Stomach (tissue), 9 donors: ENCODE results near the gene POLH. TPM values are rescaled to one million over a fixed set of nuclear protein-coding genes. Genes with fewer than 3 reads are reported as not detected.
"Not testable (repeated sequence)": the region's sequence is repeated elsewhere in the genome, so short reads cannot be mapped to it uniquely, and the experiment has no call there.

Source experiments
- DNase-seq, 2 donors: peaks; one replicate each; pipeline versions ENCODE4 v3.0.0 to v3.0.0-alpha.2; 2013 to 2019
- H3K27ac ChIP-seq, 5 donors: fragments of 200-600 bp in 4 of 5; sonication (generic) in 4 of 5; one replicate each; pipeline ENCODE4 v1.5.1; 2013 to 2019; ENCODE audit warnings: mild to moderate bottlenecking in 1 of 5, moderate library complexity in 1 of 5
- H3K27me3 ChIP-seq, 3 donors: fragments of 200-600 bp; sonication (generic); one replicate each; pipeline ENCODE4 v1.5.1; 2017 to 2019; ENCODE audit warnings: mixed run types in 1 of 3
- H3K36me3 ChIP-seq, 4 donors: fragments of 200-600 bp; sonication (generic); 1 replicate in 3 of 4; 2 replicates in 1 of 4; pipeline ENCODE4 v1.5.1; 2016 to 2019
- H3K4me1 ChIP-seq, 4 donors: fragments of 200-600 bp; sonication (generic); one replicate each; pipeline ENCODE4 v1.5.1; 2016 to 2019
- H3K4me3 ChIP-seq, 4 donors: fragments of 200-600 bp; sonication (generic) in 3 of 4; one replicate each; pipeline ENCODE4 v1.5.1; 2016 to 2019; ENCODE audit warnings: mild to moderate bottlenecking in 1 of 4
- H3K9me3 ChIP-seq, 4 donors: fragments of 200-600 bp; sonication (generic); one replicate each; pipeline ENCODE4 v1.5.1; 2016 to 2019
- EP300 ChIP-seq: sonication (generic); formaldehyde crosslinking; IDR thresholded peaks from one replicate; pipeline ENCODE4 v1.6.1; 2017; ENCODE audit warnings: antibody characterized with exemption
- POLR2A ChIP-seq, 4 donors: fragments of 450-650 bp; IDR thresholded peaks; one replicate each; pipeline ENCODE4 v1.6.1; 2016; ENCODE audit warnings: antibody characterized with exemption in 4 of 4, control low read depth in 2 of 4, mild to moderate bottlenecking in 1 of 4, moderate library complexity in 1 of 4
- POLR2AphosphoS5 ChIP-seq, 3 donors: sonication (generic); formaldehyde crosslinking; IDR thresholded peaks; one replicate each; pipeline ENCODE4 v1.6.1; 2016; ENCODE audit warnings: antibody characterized with exemption in 3 of 3
- WGBS, 5 donors: extraction: QIAGEN DNeasy Blood & Tissue Kit in 3 of 5; methylation state at CpG; one replicate each; pipeline versions ENCODE4 v1.1.5 to v1.1.7; 2013 to 2018; 5-methylcytosine and 5-hydroxymethylcytosine counted together
- intact Hi-C: fragments of 100-400 bp; cut with DNase I; formaldehyde crosslinking; loops from one replicate; pipeline ENCODE4 v1.15.1; 2023; ENCODE audit warnings: low total_unique reads
- polyA plus RNA-seq, 3 donors: library from polyadenylated mRNA; stranded (reverse); fragments of 200-250 nt; gene quantifications; one replicate each; pipeline ENCODE4 v1.2.3, GENCODE V29; 2013
- total RNA-seq, 5 donors: library from RNA; depleted of rRNA; stranded (reverse); fragments of >200 nt; gene quantifications; one replicate each; pipeline versions ENCODE4 v1.1.0 to v1.2.3, GENCODE V29; 2014 to 2016
- TF ChIP-seq, protein P1 (sequence below), 7 experiments: fragments of 450-650 bp in 4 of 7; fragments of 200-600 bp in 3 of 7; sonication (generic) in 3 of 7; IDR thresholded peaks; one replicate each; pipeline ENCODE4 v1.5.1; 2016 to 2019; ENCODE audit warnings: antibody characterized with exemption in 7 of 7, control low read depth in 2 of 7, mild to moderate bottlenecking in 1 of 7
- donor health status: healthy with polysubstance abuse.
- donor health status: Bipolar disorder and iron deficiency.
- donor health status: healthy.

Gene POLH
- total and polyA plus RNA-seq, 8 donors: 1.8 to 47.8 (median 6.8) TPM

DNA sequence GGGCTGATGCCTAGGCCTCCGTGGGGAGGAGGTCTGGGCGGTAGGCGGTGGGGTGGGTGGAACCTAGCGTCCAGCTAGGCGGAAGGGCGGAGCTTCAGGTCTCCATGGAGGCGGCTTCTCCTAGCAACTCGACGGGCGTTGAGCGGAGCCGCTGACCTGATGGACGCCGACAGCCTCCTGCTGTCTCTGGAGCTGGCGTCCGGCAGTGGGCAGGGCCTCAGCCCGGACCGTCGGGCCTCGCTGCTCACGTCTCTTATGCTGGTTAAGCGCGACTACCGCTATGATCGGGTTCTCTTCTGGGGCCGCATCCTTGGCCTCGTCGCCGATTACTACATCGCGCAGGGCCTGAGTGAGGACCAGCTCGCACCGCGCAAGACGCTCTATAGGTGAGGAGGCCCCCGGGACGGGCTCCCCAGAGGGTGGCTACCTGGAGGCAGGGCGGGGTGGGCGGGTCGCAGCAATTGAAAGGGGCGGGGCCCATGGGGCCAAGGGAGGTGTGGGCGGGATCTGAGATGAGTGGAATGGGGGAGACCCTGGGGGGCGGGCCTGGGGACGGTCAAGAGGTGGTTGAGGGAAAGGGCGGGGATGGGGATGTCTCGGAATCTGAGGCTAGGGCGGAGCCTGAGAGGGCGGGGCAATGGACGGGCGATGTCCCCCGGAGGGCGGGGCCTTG lies 69.1 kb downstream of the POLH start, which contains the start of gene RSPH9:
Gene RSPH9 (plus strand): TSS at position 97 of the 673 bp plus-strand sequence. CDS start 63 bp downstream, at position 160.
- WGBS, 5 donors: 4 to 12% (median 7%) methylated on average over 33 to 52 of the region's 52 CpGs
- Histone ChIP-seq H3K4me1 (peaks cover 8 to 33% (median 20%) of the 10 kb centered on the region in 4 donors), H3K4me3 (peak within 1 kb of the TSS; percentile 47 to 54 (median 50)), H3K27ac (peak within 1 kb of the TSS; percentile 29 to 67 (median 59)), H3K27me3 (no peaks in the 10 kb centered on the region), H3K9me3 (no peaks in the 10 kb centered on the region), H3K36me3 (peaks cover 12 to 32% (median 26%) of the 10 kb centered on the region in 4 donors)
- intact Hi-C loops: no loop called here
- DNase-seq: peak; percentile 63 to 92
- TF ChIP-seq EP300 (no peak), POLR2AphosphoS5 (IDR thresholded peaks at IDR 0.05) (no peak), POLR2A (IDR thresholded peaks at IDR 0.05) (no peak)
- TF ChIP-seq, protein P1, sequence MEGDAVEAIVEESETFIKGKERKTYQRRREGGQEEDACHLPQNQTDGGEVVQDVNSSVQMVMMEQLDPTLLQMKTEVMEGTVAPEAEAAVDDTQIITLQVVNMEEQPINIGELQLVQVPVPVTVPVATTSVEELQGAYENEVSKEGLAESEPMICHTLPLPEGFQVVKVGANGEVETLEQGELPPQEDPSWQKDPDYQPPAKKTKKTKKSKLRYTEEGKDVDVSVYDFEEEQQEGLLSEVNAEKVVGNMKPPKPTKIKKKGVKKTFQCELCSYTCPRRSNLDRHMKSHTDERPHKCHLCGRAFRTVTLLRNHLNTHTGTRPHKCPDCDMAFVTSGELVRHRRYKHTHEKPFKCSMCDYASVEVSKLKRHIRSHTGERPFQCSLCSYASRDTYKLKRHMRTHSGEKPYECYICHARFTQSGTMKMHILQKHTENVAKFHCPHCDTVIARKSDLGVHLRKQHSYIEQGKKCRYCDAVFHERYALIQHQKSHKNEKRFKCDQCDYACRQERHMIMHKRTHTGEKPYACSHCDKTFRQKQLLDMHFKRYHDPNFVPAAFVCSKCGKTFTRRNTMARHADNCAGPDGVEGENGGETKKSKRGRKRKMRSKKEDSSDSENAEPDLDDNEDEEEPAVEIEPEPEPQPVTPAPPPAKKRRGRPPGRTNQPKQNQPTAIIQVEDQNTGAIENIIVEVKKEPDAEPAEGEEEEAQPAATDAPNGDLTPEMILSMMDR (IDR thresholded peaks at IDR 0.05): no peak

DNA sequence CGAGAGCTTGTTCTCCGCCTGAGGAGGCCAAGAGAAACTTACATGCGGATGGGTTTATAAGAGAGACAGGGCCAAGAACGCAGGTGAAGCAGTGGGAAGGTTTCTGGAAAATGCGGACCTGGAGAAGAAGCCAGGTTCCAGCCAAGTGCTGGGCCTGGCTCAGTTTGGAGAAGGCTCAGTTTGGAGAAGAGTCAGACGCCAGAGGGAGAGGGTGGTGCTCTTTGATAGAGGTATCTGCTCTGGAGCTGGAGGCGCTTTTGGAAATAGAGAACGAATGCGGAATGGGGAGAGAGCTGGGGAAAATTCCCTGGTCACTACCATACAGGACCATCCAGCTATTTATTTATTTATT lies 69.6 kb downstream of the POLH start:
- H3K4me3 ChIP-seq: peak overlapping the region; percentile 47 to 54 (median 50)
- intact Hi-C loops: no loop called here
- no peak for DNase-seq
- TF ChIP-seq POLR2A (IDR thresholded peaks at IDR 0.05) (no peak), POLR2AphosphoS5 (IDR thresholded peaks at IDR 0.05) (no peak), EP300 (no peak)
- TF ChIP-seq, protein P1 (IDR thresholded peaks at IDR 0.05): no peak
- H3K36me3 ChIP-seq: peaks cover 7 to 27% (median 21%) of the 10 kb centered on the region in 4 donors
- peaks cover 8 to 28% (median 19%) of the 10 kb centered on the region in 4 donors for H3K4me1 ChIP-seq
- no peaks in the 10 kb centered on the region for H3K9me3 ChIP-seq
- 12 to 23% (median 14%) methylated on average over 9 of the region's 9 CpGs for WGBS, 5 donors
- no peaks in the 10 kb centered on the region for H3K27me3 ChIP-seq
- peak overlapping the region in 4 of 5 donors; percentile 29 to 67 (median 51) for H3K27ac ChIP-seq

DNA sequence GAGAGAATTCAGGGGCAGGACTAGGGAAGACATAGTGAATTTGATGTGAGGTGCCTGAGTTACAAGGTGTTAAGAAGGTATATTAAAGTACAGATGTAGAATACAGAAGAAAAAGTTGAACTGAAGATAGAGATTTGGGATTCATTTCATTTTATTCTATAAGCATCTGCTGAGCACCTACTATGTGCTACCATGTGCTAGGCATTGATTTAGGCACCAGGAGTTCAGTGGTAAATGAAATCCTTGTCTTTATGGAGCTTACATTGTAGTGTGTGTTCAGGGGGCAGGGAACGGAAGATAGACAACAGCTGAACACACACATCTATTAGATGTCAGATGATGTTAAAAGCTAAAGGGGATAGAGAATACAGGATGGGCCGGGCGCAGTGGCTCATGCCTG lies 71.6 kb downstream of the POLH start:
- no peaks in the 10 kb centered on the region for H3K9me3 ChIP-seq
- TF ChIP-seq POLR2A (IDR thresholded peaks at IDR 0.05): no peak
- TF ChIP-seq, protein P1 (IDR thresholded peaks at IDR 0.05): no peak
- TF ChIP-seq POLR2AphosphoS5 (IDR thresholded peaks at IDR 0.05): no peak
- no peak for TF ChIP-seq EP300
- no peak overlapping the region for H3K4me3 ChIP-seq
- H3K27me3 ChIP-seq: no peaks in the 10 kb centered on the region
- intact Hi-C loops: no loop called here
- WGBS, 5 donors: 89 to 97% (median 93%) methylated on average over 3 of the region's 3 CpGs
- no peak for DNase-seq
- H3K36me3 ChIP-seq: peaks cover 0 to 6% (median 2%) of the 10 kb centered on the region in 4 donors
- no peak overlapping the region for H3K27ac ChIP-seq
- H3K4me1 ChIP-seq: peaks cover 8 to 23% (median 18%) of the 10 kb centered on the region in 4 donors

DNA sequence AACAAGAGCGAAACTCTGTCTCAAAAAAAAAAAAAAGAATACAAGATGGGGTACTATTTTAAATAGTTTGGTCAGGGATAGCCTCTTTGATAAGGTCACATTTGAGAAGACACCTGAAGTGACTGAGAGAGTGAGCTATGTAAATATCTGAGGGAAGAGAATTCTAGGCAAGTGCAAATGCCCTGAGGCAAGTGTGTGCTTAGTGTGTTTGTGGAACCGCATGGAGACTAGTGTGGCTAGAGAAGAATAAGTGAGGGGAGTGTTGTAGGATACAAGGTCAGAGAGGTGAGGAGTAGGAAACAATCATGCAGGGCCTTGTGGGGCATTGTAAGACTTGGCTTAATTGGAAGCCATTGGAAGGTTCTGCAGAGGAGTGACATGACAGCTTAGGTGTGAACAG lies 72.3 kb downstream of the POLH start:
- DNase-seq: no peak
- intact Hi-C loops: no loop called here
- Histone ChIP-seq H3K27me3 (no peaks in the 10 kb centered on the region), H3K9me3 (no peaks in the 10 kb centered on the region), H3K4me1 (peaks cover 8 to 17% (median 15%) of the 10 kb centered on the region in 4 donors), H3K4me3 (no peak overlapping the region), H3K36me3 (no peaks in the 10 kb centered on the region), H3K27ac (no peak overlapping the region)
- 94 to 96% (median 94%) methylated on average over 2 of the region's 2 CpGs for WGBS, 5 donors
- TF ChIP-seq EP300 (no peak), POLR2AphosphoS5 (IDR thresholded peaks at IDR 0.05) (no peak), POLR2A (IDR thresholded peaks at IDR 0.05) (no peak)
- TF ChIP-seq, protein P1 (IDR thresholded peaks at IDR 0.05): no peak

DNA sequence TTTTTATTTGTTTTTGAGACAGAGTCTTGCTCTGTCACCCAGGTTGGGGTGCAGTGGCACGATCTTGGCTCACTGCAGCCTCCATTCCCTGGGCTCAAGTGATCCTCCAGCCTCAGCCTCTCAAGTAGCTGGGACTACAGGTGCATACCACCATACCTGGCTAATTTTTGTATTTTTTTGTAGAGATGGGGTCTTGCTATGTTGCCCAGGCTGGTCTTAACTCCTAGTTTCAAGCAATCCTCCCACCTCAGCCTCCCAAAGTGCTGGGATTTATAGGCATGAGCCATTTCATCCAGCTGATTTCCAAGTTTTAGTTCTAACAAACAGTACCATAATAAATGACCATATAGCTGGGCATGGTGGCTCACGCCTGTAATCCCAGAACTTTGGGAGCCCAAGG lies 76.8 kb downstream of the POLH start:
- H3K9me3 ChIP-seq, H3K36me3 ChIP-seq, DNase-seq, H3K4me3 ChIP-seq, H3K4me1 ChIP-seq, intact Hi-C loops, H3K27me3 ChIP-seq, H3K27ac ChIP-seq: not testable (repeated sequence)
- WGBS, 5 donors: 92 to 96% (median 94%) methylated on average over 2 of the region's 2 CpGs
